ENCODE results near the gene ABTB2.
"Not testable (repeated sequence)": the region's sequence is repeated elsewhere in the genome, so short reads cannot be mapped to it uniquely, and the experiment has no call there.

ABTB2 gene

GRCh38 chr11:34357701-34358257 lies at the start of gene ABTB2:
ABTB2 (minus strand) TSS chr11:34358010.
- in situ Hi-C loops (cut with MboI; ENCODE audit: low sequenced_read_pairs), result loop anchor here (10.0 to 25.0 kb wide), 2 partner anchors 183 to 520 kb away; no protein-coding TSS in a partner anchor

DNA sequence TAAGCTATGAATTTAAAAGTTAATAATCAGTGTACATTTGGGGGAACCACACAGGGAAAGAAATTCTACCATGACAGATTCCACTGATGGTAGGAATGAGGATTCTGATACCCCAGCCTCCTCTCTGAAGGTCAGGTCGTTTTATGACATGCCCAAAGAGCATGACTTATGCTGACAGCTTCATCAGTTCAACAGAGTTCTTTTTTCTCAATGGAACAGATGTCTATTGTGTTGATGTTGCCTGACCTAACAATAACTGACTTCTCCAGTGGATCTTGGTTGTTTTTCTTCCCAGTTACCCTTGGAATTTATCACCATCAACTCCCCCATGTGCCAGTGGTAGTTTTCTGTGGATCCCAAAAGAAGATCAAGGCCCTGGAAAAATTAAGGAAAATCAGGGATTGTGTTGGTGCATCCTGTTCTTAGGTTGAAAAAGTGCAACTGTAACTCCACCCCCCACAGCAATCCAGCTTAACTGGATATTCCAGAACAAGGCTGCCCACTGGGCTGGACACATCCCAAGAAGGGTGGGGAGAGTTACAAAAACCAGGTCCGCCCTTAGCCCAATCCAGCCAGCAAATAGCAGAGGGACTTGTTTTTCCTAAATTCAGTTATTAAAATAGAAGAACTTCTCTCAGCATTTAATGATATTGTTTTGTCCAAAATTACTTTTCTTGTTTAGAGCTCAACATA lies 49.5 kb upstream of the ABTB2 start:
- in situ Hi-C loops (cut with MboI; ENCODE audit: low sequenced_read_pairs), result no loop called here

GRCh38 chr11:34406413-34406812 lies 48.6 kb upstream of the ABTB2 start:
- in situ Hi-C loops (cut with MboI; ENCODE audit: low sequenced_read_pairs), result no loop called here

- in situ Hi-C loops (cut with MboI; ENCODE audit: low sequenced_read_pairs), result no loop called here
Measured at GRCh38 chr11:34405079-34405858, 47.5 kb upstream of the ABTB2 start.

DNA sequence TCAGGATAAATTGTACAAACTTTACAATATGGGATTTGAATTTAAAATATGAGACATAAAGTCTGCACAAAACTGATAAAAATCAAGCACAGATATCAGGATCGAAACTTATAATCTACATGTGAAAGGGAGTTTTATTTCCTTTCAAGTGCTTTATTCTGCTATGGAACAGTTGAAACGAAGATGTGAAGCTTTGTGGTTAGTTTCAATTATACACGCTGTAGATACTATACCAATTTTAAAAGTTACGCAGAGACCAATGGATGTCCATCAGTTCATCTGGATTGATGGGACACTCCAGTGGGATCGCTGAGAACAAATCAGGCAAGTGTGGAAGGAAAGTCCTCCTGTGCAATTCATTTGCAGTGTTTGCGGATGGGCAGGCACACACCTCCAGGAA lies 46.5 kb upstream of the ABTB2 start:
- in situ Hi-C loops (cut with MboI; ENCODE audit: low sequenced_read_pairs), result no loop called here

DNA sequence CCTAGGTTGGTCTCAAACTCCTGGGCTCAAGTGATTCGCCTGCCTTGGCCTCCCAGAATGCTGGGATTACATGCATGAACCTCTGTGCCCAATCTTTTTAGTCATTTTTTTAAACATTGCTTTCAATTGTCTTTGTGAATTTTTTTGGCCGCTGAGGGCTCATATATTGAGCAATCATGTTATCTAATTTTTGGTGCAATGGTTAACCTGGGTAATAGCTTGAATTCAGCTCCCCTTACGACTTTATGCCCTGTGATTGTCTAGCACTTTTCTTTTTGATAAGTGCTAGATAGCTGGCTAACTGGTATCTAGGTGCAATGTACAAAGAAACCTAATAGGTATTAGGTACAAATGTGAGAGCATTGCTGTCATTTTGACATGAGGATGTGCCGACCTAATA lies 45.6 kb upstream of the ABTB2 start:
- in situ Hi-C loops (cut with MboI; ENCODE audit: low sequenced_read_pairs), result no loop called here

DNA sequence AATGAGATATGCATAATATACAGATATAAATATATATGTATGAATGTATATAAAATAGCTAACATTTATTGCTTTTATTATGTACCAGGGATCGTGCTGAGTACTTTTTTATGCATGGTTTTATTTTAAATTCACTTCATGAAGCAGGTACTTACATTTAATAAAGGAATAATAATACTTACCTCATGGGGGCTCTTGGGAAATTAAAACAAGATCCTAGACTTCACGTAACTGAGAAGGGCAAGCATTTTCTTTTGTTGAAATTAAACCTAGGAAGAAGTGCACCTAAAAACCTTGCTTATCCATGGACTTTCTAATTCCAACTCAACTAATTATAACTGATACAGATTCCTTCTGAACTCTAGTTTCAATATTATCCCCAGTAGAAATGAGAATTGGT lies 40.0 kb upstream of the ABTB2 start:
- in situ Hi-C loops (cut with MboI; ENCODE audit: low sequenced_read_pairs), result no loop called here

DNA sequence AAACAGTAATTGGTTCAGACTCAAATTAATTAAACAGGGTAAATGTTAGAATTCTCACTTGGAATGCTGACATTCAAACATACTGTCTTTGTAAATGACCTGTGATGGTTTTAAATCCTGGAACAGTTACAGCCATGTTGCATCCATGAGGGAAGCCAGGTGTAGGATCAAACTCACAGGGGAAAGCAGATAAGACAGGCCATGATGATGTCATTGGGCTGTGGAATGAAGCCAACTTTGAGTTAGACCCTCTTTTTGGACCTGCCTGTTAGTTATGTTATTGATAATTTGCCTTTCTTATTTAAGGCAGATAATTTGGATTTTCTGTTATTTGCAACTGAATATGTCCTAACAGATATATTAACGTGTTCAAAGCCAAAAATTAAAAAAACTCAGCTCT lies 39.3 kb upstream of the ABTB2 start:
- in situ Hi-C loops (cut with MboI; ENCODE audit: low sequenced_read_pairs), result no loop called here

DNA sequence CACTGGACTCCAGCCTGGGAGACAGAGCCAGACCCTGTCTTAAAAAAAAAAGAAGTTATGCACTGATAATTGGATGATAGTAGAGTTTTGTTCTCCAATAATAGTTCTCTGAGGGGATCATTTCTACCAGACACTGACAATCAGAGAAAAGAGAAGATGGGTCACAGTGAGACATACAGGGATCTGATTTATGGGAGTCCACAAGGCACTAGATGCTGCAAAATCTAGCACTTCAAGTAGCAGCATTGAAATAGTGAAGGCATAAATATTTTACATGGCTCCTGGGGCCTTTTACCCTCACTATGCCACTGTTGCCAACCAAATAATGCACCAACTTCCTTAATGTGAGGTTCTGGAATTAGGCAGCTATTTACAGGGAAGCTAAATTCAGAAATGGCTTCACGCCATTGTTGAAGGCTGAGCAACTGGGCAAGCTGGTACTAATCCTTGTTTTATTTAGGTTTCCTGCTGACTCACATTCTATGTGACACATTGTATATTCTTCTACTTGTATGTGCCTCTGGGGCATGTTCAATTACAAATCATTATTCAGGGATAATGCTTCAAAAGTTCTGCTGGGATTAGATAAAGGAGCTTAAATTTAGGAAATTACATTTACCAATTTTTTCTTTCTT lies 38.2 kb upstream of the ABTB2 start:
- in situ Hi-C loops (cut with MboI; ENCODE audit: low sequenced_read_pairs), result no loop called here

GRCh38 chr11:34394771-34395300 lies 37.0 kb upstream of the ABTB2 start:
- in situ Hi-C loops (cut with MboI; ENCODE audit: low sequenced_read_pairs), result no loop called here

- in situ Hi-C loops (cut with MboI; ENCODE audit: low sequenced_read_pairs), result no loop called here
Measured at GRCh38 chr11:34387653-34388052, 29.8 kb upstream of the ABTB2 start.

GRCh38 chr11:34386356-34386755 lies 28.5 kb upstream of the ABTB2 start:
- in situ Hi-C loops (cut with MboI; ENCODE audit: low sequenced_read_pairs), result not testable (repeated sequence)

DNA sequence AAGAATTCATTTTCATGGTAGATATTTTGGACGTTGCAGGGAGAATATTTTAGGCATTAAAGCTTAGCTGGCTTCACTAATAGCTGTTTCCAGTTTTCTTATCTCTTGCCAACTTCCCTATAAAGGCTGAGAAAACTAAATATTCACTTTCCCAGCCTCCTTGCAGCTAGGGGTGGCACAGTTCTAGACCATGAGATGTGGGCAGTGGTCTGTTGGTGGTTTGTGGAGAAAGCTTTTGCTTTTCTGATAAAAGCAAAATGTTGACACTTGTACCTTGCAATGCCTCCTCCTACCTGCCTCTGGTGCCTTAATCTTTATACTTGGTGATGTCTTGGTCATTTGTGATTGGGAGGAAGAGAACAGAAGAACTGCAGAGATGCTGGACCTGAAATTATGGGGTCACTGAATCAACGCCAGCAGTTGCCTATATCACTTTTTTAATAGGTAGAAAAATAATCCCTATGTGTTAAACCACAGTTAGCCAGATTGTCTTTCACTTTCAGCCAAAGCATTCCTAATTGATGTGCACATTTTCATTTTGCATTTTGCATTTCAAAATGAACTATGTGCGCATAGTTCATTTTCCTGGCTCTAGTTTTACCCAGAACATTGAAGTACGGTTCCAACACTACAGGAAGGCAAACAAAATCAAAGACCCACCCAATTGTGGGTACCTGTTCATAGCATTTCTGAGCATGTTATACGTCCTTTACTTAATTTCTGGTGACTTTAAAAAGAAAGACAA lies 24.9 kb upstream of the ABTB2 start:
- in situ Hi-C loops (cut with MboI; ENCODE audit: low sequenced_read_pairs), result no loop called here

DNA sequence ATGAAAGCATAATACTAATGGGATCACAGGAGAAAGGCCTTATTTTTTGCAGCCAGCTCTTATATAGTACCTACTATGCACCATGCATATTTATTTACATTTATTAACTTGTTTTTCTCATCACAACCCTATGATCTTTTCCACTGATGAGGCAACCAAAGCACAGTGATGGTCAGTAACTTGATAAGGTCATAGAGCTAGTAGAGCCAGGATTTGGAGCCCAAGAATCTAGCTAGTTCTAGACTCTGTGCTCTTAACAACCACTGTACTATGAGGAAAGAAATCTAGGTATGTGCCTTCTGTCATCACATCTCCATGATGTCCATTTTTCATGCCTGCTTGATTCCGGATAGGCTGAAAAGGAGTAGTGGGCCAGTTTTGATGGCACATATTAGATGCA lies 24.0 kb upstream of the ABTB2 start:
- in situ Hi-C loops (cut with MboI; ENCODE audit: low sequenced_read_pairs), result no loop called here

GRCh38 chr11:34380696-34381095 lies 22.9 kb upstream of the ABTB2 start:
- in situ Hi-C loops (cut with MboI; ENCODE audit: low sequenced_read_pairs), result no loop called here

DNA sequence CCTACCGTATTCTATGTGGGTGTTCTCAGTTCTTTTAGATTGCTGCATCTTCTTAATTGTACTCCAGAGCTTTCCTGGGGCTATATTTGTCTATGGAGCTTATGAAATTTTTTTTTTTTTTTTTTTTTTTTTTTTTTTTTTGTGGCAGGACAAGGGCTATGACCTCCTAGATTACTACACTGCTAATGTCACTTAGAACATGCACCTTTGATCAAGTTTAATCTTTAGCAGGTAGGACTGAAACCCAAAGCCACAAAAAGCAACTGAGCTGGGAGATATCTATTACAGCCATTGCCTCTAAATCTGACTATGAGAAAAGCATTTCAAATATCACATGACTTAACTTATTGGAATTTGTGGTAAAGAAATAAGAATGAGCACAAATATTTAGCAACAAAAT lies 21.7 kb upstream of the ABTB2 start:
- in situ Hi-C loops (cut with MboI; ENCODE audit: low sequenced_read_pairs), result no loop called here

DNA sequence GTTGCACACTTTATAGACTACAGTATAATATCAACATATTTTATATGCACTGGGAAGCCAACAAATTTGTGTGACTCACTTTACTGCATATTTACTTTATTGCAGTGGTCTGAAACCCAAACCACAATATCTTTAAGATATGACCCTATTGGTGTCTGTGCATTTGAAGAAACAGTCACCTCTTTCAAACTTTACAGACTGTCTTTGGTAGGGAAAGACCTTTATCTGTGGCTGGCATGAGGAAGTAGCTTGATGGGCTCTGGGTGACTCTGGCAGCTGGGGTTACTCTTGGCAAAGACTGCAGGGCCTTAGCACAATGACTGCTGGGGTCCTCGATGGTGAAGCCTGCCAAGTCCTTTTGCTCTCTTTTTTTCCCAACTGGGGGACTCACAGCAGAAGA lies 21.3 kb upstream of the ABTB2 start:
- in situ Hi-C loops (cut with MboI; ENCODE audit: low sequenced_read_pairs), result no loop called here

GRCh38 chr11:34373727-34374126 lies 15.9 kb upstream of the ABTB2 start:
- in situ Hi-C loops (cut with MboI; ENCODE audit: low sequenced_read_pairs), result loop anchor here (25.0 kb wide), 1 partner anchor 536 kb away; no protein-coding TSS in a partner anchor

- in situ Hi-C loops (cut with MboI; ENCODE audit: low sequenced_read_pairs), result loop anchor here (10.0 to 25.0 kb wide), 2 partner anchors 118 to 529 kb away; no protein-coding TSS in a partner anchor
Measured at GRCh38 chr11:34366522-34366921, 8.7 kb upstream of the ABTB2 start.

GRCh38 chr11:34364102-34364501 lies 6.3 kb upstream of the ABTB2 start:
- in situ Hi-C loops (cut with MboI; ENCODE audit: low sequenced_read_pairs), result loop anchor here (10.0 to 25.0 kb wide), 2 partner anchors 121 to 527 kb away; no protein-coding TSS in a partner anchor
